ENCODE results near the gene SF1. TPM values are rescaled to one million over a fixed set of nuclear protein-coding genes. Genes with fewer than 3 reads are reported as not detected.

The SF1 gene
- polyA plus RNA-seq, 4 donors: 69.8 to 328 (median 83.5) TPM

DNA sequence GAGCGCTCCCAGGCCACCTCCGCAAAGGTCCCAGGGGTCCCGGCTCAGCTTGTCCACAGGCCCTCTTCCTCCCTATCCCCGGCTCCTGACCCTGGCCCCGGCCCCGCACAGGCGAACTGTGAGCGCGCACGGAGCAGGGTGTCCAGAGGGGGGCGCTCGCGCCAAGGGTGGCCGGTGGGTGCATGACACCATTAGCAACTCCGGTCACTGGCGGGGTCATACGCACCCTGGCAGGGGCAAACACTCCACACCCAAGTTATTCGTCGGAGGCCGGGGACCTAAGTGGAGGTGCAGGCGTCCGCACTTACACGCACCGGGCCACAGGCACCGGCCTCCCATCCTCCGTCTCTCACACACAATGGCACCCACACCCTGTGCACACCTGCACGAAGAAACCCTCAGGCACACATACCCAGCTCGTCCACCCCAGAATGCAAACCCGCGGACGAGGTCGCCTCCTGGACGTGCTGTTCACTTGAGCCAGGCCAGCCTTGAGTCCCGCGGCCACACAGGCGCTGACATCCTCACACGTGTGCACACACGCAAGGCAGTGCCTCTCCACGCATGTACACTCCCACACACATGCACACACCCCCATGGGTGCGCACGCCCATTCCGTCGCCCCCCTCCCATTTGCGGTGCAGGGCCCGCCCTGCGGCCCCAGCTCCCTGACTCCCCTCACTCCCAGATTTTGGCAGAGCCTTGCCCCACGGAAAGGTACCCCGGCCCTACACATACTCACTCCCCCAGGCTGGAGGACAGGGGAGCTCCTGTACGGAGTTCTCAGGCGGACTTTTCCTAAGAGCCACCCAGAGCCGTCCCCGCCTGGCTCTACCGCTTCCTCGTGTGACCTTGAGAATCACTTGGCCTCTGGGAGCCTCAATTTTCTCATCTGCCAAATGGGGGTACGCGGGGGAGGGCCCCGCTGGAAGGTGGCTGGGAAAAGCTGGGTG is 34.5 kb downstream of the SF1 start, which contains the start of gene RASGRP2:
Gene RASGRP2, minus strand, starts transcription at position 552 of the 953 bp plus-strand sequence. CDS start 1,276 bp downstream, outside the sequence.
- whole genome bisulfite sequencing, 3 donors: 1 to 2% (median 1%) methylated on average over 52 to 57 of the region's 57 CpGs
- peaks cover 0 to 34% (median 0%) of the 10 kb centered on the region in 3 donors for H3K4me1 ChIP-seq (ENCODE audit: control insufficient read depth in 3 of 3, insufficient read depth in 2 of 3, low read depth in 1 of 3, low read length in 2 of 3)
- FAIRE-seq: no peak
- peak within 1 kb of the TSS in 1 of 3 donors; percentile 91 for H3K27ac ChIP-seq (ENCODE audit: low read depth in 1 of 3, low read length in 2 of 3)
- peak; percentile 35 to 57 for DNase-seq
- H3K36me3 ChIP-seq (ENCODE audit: control insufficient read depth in 3 of 3, insufficient read depth in 2 of 3, low read depth in 1 of 3, low read length in 3 of 3): peaks cover 0 to 3% (median 0%) of the 10 kb centered on the region in 3 donors
- H3K4me3 ChIP-seq (ENCODE audit: low read depth in 1 of 3, low read length in 3 of 3): peak within 1 kb of the TSS; percentile 32 to 74 (median 64)
- peaks cover 0 to 83% (median 0%) of the 10 kb centered on the region in 3 donors for H3K27me3 ChIP-seq (ENCODE audit: control insufficient read depth in 3 of 3, insufficient read depth in 3 of 3, low read length in 3 of 3)
- no peaks in the 10 kb centered on the region for H3K9me3 ChIP-seq (ENCODE audit: control insufficient read depth in 2 of 2, insufficient read depth in 1 of 2, low read depth in 1 of 2, low read length in 1 of 2)

DNA sequence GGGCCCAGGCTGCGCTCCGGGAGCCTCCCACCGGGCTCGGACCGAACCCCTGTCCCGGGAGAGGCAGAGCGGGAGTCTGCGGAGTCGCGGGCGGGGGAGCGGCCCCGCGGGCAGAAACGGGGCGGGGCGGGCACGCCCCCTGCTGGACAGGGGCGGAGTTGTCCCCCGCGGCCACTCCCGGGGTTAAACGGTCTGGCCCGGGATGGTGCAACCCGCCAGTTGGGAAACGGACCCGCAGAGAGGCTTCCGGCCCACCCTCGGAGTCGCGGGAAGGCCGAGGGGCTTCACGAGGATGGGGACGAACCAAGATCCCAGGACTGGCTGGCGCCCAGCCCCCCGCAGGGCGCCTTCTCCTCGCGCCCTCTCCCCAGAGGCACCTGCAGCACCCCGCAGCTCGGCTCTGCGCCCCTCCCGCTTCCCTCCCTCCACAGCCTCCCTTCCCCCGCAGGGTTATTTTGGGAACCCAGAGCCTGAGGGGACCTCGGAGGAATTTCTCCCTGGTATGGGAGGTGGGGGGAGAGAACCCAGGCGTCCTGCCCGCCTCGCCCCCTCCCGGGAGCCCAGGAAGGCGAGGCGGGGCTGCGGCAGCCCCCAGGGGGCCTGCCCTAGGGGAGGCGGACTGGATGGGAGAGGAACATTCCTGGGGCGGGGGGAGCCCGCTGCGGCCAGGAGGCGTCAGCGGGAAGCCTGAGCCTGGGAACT is 35.3 kb downstream of the SF1 start:
- Histone ChIP-seq H3K27ac (ENCODE audit: low read depth in 1 of 3, low read length in 2 of 3) (peak overlapping the region in 1 of 3 donors; percentile 73), H3K9me3 (ENCODE audit: control insufficient read depth in 2 of 2, insufficient read depth in 1 of 2, low read depth in 1 of 2, low read length in 1 of 2) (no peaks in the 10 kb centered on the region), H3K4me1 (ENCODE audit: control insufficient read depth in 3 of 3, insufficient read depth in 2 of 3, low read depth in 1 of 3, low read length in 2 of 3) (peaks cover 0 to 34% (median 0%) of the 10 kb centered on the region in 3 donors), H3K36me3 (ENCODE audit: control insufficient read depth in 3 of 3, insufficient read depth in 2 of 3, low read depth in 1 of 3, low read length in 3 of 3) (peaks cover 0 to 3% (median 0%) of the 10 kb centered on the region in 3 donors), H3K4me3 (ENCODE audit: low read depth in 1 of 3, low read length in 3 of 3) (peak overlapping the region; percentile 32 to 64 (median 42)), H3K27me3 (ENCODE audit: control insufficient read depth in 3 of 3, insufficient read depth in 3 of 3, low read length in 3 of 3) (peaks cover 0 to 81% (median 0%) of the 10 kb centered on the region in 3 donors)
- no peak for FAIRE-seq
- WGBS, 3 donors: 0 to 2% (median 1%) methylated on average over 22 to 58 of the region's 58 CpGs
- peak; percentile 31 to 53 for DNase-seq

DNA sequence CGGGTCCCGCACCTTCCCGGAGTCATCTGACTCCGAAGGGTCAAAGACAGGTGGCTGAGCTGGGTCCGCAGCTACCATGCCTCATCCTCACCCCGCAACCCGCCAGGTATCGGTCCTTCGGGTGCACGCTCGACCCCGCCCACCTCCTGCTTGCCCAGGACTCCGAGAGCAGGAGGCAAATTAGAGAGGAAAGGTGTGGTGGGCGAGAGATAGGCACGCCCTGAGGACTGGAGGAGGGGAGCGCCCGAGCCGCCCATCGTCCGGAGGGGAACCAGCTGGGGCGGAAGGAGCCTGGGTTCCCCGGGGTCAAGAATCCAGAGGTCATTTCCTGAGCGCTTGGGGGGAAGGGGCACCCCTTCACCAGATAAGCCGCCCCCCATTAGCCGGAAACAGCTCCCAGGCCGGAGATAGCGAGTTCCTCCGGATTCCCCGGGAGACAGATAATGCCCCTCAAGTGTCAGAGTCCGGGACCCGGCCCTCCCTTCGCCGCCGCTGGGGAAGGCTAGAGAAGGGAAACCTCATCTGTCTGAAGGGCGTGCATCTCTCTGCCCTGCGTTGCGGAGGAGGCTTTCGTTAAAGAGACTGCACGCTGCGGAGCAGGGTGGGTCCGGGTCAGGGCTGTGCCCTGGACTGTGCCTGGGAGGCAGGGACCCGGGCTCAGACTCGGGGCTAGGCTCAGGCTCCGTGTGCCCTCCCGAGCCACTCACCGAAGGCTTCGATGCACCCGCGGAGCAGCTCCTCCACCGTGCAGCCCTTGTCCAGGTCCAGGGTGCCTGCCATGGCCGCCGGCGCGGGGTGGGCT is 36.1 kb downstream of the SF1 start:
- FAIRE-seq (no peak), DNase-seq (peak; percentile 29 to 80)
- no peaks in the 10 kb centered on the region for H3K9me3 ChIP-seq (ENCODE audit: control insufficient read depth in 2 of 2, insufficient read depth in 1 of 2, low read depth in 1 of 2, low read length in 1 of 2)
- peak overlapping the region; percentile 32 to 64 (median 42) for H3K4me3 ChIP-seq (ENCODE audit: low read depth in 1 of 3, low read length in 3 of 3)
- H3K36me3 ChIP-seq (ENCODE audit: control insufficient read depth in 3 of 3, insufficient read depth in 2 of 3, low read depth in 1 of 3, low read length in 3 of 3): peaks cover 0 to 3% (median 0%) of the 10 kb centered on the region in 3 donors
- no peak overlapping the region for H3K27ac ChIP-seq (ENCODE audit: low read depth in 1 of 3, low read length in 2 of 3)
- H3K27me3 ChIP-seq (ENCODE audit: control insufficient read depth in 3 of 3, insufficient read depth in 3 of 3, low read length in 3 of 3): peaks cover 0 to 77% (median 0%) of the 10 kb centered on the region in 3 donors
- 3 to 8% (median 7%) methylated on average over 50 to 54 of the region's 54 CpGs for WGBS, 3 donors
- H3K4me1 ChIP-seq (ENCODE audit: control insufficient read depth in 3 of 3, insufficient read depth in 2 of 3, low read depth in 1 of 3, low read length in 2 of 3): peaks cover 0 to 34% (median 0%) of the 10 kb centered on the region in 3 donors

DNA sequence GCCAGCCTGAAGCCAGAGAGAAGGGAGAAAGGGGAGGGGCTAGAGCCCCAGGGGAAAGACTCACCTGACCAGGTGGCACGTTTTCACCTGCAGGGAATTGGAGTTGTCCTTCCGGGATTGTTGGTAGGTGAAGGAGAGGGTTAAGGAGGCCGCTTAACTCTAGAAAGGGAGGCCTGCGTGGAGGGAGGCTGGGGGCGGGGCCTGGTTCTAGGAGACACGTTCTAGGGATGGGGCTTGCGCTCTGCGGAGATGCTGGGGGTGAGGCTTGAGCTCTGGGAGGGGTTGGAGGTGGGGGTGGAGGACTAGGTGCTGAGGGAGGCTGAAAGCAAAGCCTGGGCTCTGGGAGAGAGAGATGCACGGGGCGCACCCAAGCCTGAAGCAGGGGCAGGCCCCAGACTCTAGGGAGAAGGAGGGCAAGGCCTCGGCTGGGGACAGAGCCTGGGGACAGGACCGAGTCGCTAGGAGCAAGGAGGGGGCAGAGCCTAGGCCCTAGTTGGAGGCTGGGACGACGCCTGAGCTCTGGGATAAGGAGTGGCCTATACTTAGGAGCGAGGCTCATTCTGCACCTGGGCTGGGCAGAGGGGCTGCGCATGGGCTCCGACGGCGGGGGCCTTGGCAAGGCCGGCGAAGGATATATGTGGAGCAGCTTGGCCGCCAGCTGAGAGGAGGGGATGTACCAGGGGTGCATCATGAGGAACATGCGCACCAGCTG is 36.8 kb downstream of the SF1 start:
- peaks cover 0 to 3% (median 0%) of the 10 kb centered on the region in 3 donors for H3K36me3 ChIP-seq (ENCODE audit: control insufficient read depth in 3 of 3, insufficient read depth in 2 of 3, low read depth in 1 of 3, low read length in 3 of 3)
- 15 to 49% (median 35%) methylated on average over 23 to 24 of the region's 24 CpGs for WGBS, 3 donors
- no peak for DNase-seq
- peaks cover 0 to 34% (median 0%) of the 10 kb centered on the region in 3 donors for H3K4me1 ChIP-seq (ENCODE audit: control insufficient read depth in 3 of 3, insufficient read depth in 2 of 3, low read depth in 1 of 3, low read length in 2 of 3)
- H3K4me3 ChIP-seq (ENCODE audit: low read depth in 1 of 3, low read length in 3 of 3): peak overlapping the region in 1 of 3 donors; percentile 32
- FAIRE-seq: no peak
- peaks cover 0 to 73% (median 0%) of the 10 kb centered on the region in 3 donors for H3K27me3 ChIP-seq (ENCODE audit: control insufficient read depth in 3 of 3, insufficient read depth in 3 of 3, low read length in 3 of 3)
- no peaks in the 10 kb centered on the region for H3K9me3 ChIP-seq (ENCODE audit: control insufficient read depth in 2 of 2, insufficient read depth in 1 of 2, low read depth in 1 of 2, low read length in 1 of 2)
- H3K27ac ChIP-seq (ENCODE audit: low read depth in 1 of 3, low read length in 2 of 3): no peak overlapping the region

DNA sequence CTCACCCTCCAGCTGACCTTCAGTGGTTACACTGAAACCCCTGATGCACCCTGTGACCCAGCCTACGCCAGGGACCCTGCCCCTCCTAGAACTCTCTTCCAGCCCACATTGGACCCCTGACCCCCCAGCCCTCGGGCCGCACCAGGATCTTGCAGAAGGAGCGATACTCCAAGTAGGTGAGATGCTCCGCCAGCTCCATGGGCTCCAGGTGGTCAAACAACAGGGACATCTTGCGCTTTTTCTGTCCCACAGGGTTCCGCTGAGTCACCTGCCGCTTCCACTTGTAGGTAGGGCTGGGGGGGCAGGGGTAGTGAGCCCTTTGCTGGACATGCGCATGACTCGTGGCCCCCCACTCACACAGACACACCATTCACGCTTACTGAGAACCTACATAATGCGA is 38.5 kb downstream of the SF1 start:
- DNase-seq: no peak
- Histone ChIP-seq H3K4me3 (ENCODE audit: low read depth in 1 of 3, low read length in 3 of 3) (no peak overlapping the region), H3K27me3 (ENCODE audit: control insufficient read depth in 3 of 3, insufficient read depth in 3 of 3, low read length in 3 of 3) (peaks cover 0 to 68% (median 0%) of the 10 kb centered on the region in 3 donors), H3K27ac (ENCODE audit: low read depth in 1 of 3, low read length in 2 of 3) (no peak overlapping the region), H3K9me3 (ENCODE audit: control insufficient read depth in 2 of 2, insufficient read depth in 1 of 2, low read depth in 1 of 2, low read length in 1 of 2) (no peaks in the 10 kb centered on the region), H3K4me1 (ENCODE audit: control insufficient read depth in 3 of 3, insufficient read depth in 2 of 3, low read depth in 1 of 3, low read length in 2 of 3) (peaks cover 0 to 26% (median 0%) of the 10 kb centered on the region in 3 donors), H3K36me3 (ENCODE audit: control insufficient read depth in 3 of 3, insufficient read depth in 2 of 3, low read depth in 1 of 3, low read length in 3 of 3) (peaks cover 0 to 3% (median 0%) of the 10 kb centered on the region in 3 donors)
- no peak for FAIRE-seq
- 74 to 92% (median 84%) methylated on average over 12 of the region's 12 CpGs for WGBS, 3 donors

DNA sequence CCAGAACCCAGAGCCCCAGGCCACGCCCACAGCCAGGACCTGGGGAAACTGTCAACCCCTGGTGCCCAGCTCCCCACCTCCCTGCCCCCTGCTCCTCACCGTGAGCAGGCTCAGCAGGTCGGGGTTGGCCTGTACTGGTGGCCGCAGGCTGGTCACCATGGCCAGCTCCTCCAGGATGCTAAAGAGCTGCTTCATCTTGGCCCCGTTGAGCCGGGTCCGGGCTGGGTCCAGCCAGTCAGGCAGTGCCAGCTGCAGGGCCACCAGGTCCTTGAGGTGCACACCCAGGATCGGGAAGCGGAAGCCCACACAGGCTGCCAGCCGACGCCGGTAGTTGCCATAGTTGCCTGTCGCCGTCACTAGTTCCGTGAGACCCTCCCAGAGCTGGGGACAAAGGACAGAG is 41.7 kb downstream of the SF1 start:
- H3K9me3 ChIP-seq (ENCODE audit: control insufficient read depth in 2 of 2, insufficient read depth in 1 of 2, low read depth in 1 of 2, low read length in 1 of 2): no peaks in the 10 kb centered on the region
- no peak overlapping the region for H3K4me3 ChIP-seq (ENCODE audit: low read depth in 1 of 3, low read length in 3 of 3)
- FAIRE-seq: no peak
- no peak for DNase-seq
- H3K27ac ChIP-seq (ENCODE audit: low read depth in 1 of 3, low read length in 2 of 3): no peak overlapping the region
- H3K4me1 ChIP-seq (ENCODE audit: control insufficient read depth in 3 of 3, insufficient read depth in 2 of 3, low read depth in 1 of 3, low read length in 2 of 3): peaks cover 0 to 2% (median 0%) of the 10 kb centered on the region in 3 donors
- H3K36me3 ChIP-seq (ENCODE audit: control insufficient read depth in 3 of 3, insufficient read depth in 2 of 3, low read depth in 1 of 3, low read length in 3 of 3): peaks cover 0 to 3% (median 0%) of the 10 kb centered on the region in 3 donors
- peaks cover 0 to 44% (median 0%) of the 10 kb centered on the region in 3 donors for H3K27me3 ChIP-seq (ENCODE audit: control insufficient read depth in 3 of 3, insufficient read depth in 3 of 3, low read length in 3 of 3)
- 81 to 91% (median 84%) methylated on average over 13 to 15 of the region's 15 CpGs for WGBS, 3 donors

DNA sequence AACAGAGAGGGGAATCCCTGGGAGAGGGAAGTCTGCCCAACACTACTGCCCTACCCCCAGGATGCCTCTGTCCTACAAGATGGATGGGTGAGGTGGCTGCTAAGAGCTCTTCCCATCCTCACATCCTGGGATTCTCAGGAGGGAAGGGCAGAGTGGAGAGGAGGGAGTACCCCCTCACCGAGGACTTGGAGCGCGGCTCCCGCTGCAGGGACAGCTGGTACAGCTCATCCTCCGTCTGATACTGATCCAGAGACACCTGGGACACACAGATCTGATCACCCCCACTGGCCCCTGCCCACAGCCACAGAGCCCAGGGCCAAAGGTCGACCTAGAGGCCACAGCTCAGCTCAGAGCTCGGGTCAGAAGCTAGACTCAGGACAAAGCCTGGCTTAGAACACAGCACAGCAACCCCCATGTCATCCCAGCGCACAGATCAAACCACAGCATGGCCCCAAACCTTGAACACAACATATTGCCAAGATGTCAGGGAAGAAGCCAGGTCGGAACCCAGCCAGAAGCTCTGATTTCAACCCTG is 42.5 kb downstream of the SF1 start:
- no peak for DNase-seq
- Histone ChIP-seq H3K27me3 (ENCODE audit: control insufficient read depth in 3 of 3, insufficient read depth in 3 of 3, low read length in 3 of 3) (peaks cover 0 to 36% (median 0%) of the 10 kb centered on the region in 3 donors), H3K9me3 (ENCODE audit: control insufficient read depth in 2 of 2, insufficient read depth in 1 of 2, low read depth in 1 of 2, low read length in 1 of 2) (no peaks in the 10 kb centered on the region), H3K4me3 (ENCODE audit: low read depth in 1 of 3, low read length in 3 of 3) (no peak overlapping the region), H3K4me1 (ENCODE audit: control insufficient read depth in 3 of 3, insufficient read depth in 2 of 3, low read depth in 1 of 3, low read length in 2 of 3) (no peaks in the 10 kb centered on the region), H3K27ac (ENCODE audit: low read depth in 1 of 3, low read length in 2 of 3) (no peak overlapping the region), H3K36me3 (ENCODE audit: control insufficient read depth in 3 of 3, insufficient read depth in 2 of 3, low read depth in 1 of 3, low read length in 3 of 3) (peaks cover 0 to 3% (median 0%) of the 10 kb centered on the region in 3 donors)
- WGBS, 3 donors: 65 to 80% (median 79%) methylated on average over 9 of the region's 9 CpGs
- FAIRE-seq: no peak
